ENCODE data around the gene SDK2. TPM values are rescaled to one million over a fixed set of nuclear protein-coding genes. Genes with fewer than 3 reads are reported as not detected.

The SDK2 gene
- total RNA-seq, 4 donors from 2014 or later: 0.18 to 3.3 (median 1.2) TPM

- no peaks in the 10 kb centered on the region for H3K36me3 ChIP-seq
- H3K4me3 ChIP-seq: no peak overlapping the region
- H3K27me3 ChIP-seq: no peaks in the 10 kb centered on the region
- H3K4me1 ChIP-seq: peaks cover 0 to 8% (median 3%) of the 10 kb centered on the region in 4 donors
- no peak for TF ChIP-seq POLR2A (IDR thresholded peaks at IDR 0.05)
- TF ChIP-seq, protein P1, sequence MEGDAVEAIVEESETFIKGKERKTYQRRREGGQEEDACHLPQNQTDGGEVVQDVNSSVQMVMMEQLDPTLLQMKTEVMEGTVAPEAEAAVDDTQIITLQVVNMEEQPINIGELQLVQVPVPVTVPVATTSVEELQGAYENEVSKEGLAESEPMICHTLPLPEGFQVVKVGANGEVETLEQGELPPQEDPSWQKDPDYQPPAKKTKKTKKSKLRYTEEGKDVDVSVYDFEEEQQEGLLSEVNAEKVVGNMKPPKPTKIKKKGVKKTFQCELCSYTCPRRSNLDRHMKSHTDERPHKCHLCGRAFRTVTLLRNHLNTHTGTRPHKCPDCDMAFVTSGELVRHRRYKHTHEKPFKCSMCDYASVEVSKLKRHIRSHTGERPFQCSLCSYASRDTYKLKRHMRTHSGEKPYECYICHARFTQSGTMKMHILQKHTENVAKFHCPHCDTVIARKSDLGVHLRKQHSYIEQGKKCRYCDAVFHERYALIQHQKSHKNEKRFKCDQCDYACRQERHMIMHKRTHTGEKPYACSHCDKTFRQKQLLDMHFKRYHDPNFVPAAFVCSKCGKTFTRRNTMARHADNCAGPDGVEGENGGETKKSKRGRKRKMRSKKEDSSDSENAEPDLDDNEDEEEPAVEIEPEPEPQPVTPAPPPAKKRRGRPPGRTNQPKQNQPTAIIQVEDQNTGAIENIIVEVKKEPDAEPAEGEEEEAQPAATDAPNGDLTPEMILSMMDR (IDR thresholded peaks at IDR 0.05): no peak
- no peaks in the 10 kb centered on the region for H3K9me3 ChIP-seq
- no peak for DNase-seq
- no peak overlapping the region for H3K27ac ChIP-seq
These were observed 60.2 kb downstream of the SDK2 start for GRCh38 chr17:73584049-73584448.

DNA sequence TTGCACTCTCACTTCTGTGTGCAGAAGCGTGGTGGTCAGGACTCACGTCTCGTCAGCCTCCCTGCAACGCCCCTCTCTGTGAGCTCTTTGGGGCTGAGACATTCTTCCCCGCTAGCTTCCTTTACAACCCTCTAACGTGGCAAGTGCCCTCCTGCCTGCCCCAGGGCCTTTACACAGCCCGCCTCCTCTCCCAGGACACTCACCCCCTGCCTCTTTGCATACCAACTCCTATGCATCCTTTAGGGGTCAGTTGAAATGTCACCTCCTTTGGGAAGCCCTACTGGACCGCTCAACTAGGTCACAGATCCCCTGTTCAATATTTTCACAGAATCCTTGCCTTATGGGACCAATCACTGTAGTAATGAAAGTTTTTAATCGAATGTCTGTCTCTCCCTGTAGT lies 61.4 kb downstream of the SDK2 start:
- Histone ChIP-seq H3K9me3 (no peaks in the 10 kb centered on the region), H3K4me3 (no peak overlapping the region), H3K36me3 (no peaks in the 10 kb centered on the region), H3K27me3 (no peaks in the 10 kb centered on the region), H3K4me1 (no peaks in the 10 kb centered on the region), H3K27ac (no peak overlapping the region)
- DNase-seq: no peak
- no peak for TF ChIP-seq POLR2A (IDR thresholded peaks at IDR 0.05)
- TF ChIP-seq, protein P1 (IDR thresholded peaks at IDR 0.05): no peak

GRCh38 chr17:73582359-73582758 lies 61.9 kb downstream of the SDK2 start:
- Histone ChIP-seq H3K27me3 (no peaks in the 10 kb centered on the region), H3K4me3 (no peak overlapping the region), H3K9me3 (no peaks in the 10 kb centered on the region), H3K27ac (no peak overlapping the region), H3K4me1 (no peaks in the 10 kb centered on the region), H3K36me3 (no peaks in the 10 kb centered on the region)
- TF ChIP-seq POLR2A (IDR thresholded peaks at IDR 0.05): no peak
- TF ChIP-seq, protein P1 (IDR thresholded peaks at IDR 0.05): no peak
- no peak for DNase-seq

DNA sequence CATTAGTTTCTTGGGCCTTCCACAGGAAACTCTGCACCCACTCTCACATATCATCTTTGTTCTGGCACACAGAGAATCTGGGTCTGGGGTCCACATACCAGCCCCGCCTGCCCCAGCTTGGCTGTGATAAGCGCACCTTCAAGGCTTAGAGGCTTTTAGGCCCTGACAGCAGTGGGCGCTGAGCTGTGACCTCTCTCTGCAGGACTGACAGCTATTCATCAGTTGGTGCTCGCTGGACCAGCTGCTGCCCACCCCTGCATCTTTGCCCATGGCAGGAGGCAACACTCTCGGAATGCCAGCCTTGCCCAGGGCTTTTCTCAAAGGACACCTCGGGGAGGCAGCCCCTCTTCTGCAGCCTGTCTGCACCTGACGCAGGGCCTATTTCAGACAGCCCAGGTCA lies 62.9 kb downstream of the SDK2 start:
- TF ChIP-seq POLR2A (IDR thresholded peaks at IDR 0.05): no peak
- TF ChIP-seq, protein P1 (IDR thresholded peaks at IDR 0.05): no peak

GRCh38 chr17:73580073-73580710 lies 64.1 kb downstream of the SDK2 start:
- no peak for DNase-seq
- no peaks in the 10 kb centered on the region for H3K36me3 ChIP-seq
- H3K9me3 ChIP-seq: no peaks in the 10 kb centered on the region
- no peaks in the 10 kb centered on the region for H3K4me1 ChIP-seq
- H3K27me3 ChIP-seq: no peaks in the 10 kb centered on the region
- H3K27ac ChIP-seq: no peak overlapping the region
- TF ChIP-seq POLR2A (IDR thresholded peaks at IDR 0.05): no peak
- TF ChIP-seq, protein P1 (IDR thresholded peaks at IDR 0.05): no peak
- no peak overlapping the region for H3K4me3 ChIP-seq

More for the DNA sequence above, 62.9 kb downstream of the SDK2 start:
- Histone ChIP-seq H3K9me3 (no peaks in the 10 kb centered on the region), H3K4me3 (no peak overlapping the region), H3K36me3 (no peaks in the 10 kb centered on the region), H3K4me1 (no peaks in the 10 kb centered on the region), H3K27me3 (no peaks in the 10 kb centered on the region), H3K27ac (no peak overlapping the region)
- no peak for DNase-seq

All from Peyer's patch (tissue), 4 donors.